Natural killer cell (primary cell): ENCODE results near the gene ARMC9. TPM values are rescaled to one million over a fixed set of nuclear protein-coding genes. Genes with fewer than 3 reads are reported as not detected.

Experiments used
- ATAC-seq, 3 donors: fragments of 150-1000 bp in 2 of 3; fragments of 200-7000 bp in 1 of 3; cut with Tn5 transposase; 1 replicate in 1 of 3; 2 replicates in 2 of 3; pipeline ENCODE4 v1.10.0; 2021; ENCODE audit warnings: mild to moderate bottlenecking in 2 of 3, moderate library complexity in 2 of 3
- DNase-seq, 2 donors: peaks; one replicate each; pipeline versions ENCODE4 v3.0.0 to v3.0.0-alpha.2; 2013 to 2021; ENCODE audit warnings: mixed read lengths in 1 of 2
- H3K27ac ChIP-seq: one replicate; pipeline ENCODE4 v1.5.1; 2013; ENCODE audit warnings: mild to moderate bottlenecking, low read length
- H3K27me3 ChIP-seq: one replicate; pipeline ENCODE4 v1.6.1; 2013; ENCODE audit warnings: low read length; ENCODE audit not compliant: control insufficient read depth, insufficient read depth
- H3K36me3 ChIP-seq: one replicate; pipeline ENCODE4 v1.6.1; 2013; ENCODE audit warnings: low read length; ENCODE audit not compliant: control insufficient read depth, insufficient read depth
- H3K4me1 ChIP-seq: one replicate; pipeline ENCODE4 v1.6.1; 2013; ENCODE audit warnings: low read length; ENCODE audit not compliant: control insufficient read depth, insufficient read depth
- H3K4me3 ChIP-seq: one replicate; pipeline ENCODE4 v1.5.1; 2013; ENCODE audit warnings: low read length
- H3K9me3 ChIP-seq: one replicate; pipeline ENCODE4 v1.6.1; 2013; ENCODE audit warnings: low read length; ENCODE audit not compliant: control insufficient read depth, insufficient read depth
- H3K27ac Mint-ChIP-seq, 2 donors: one replicate each; pipeline ENCODE4 v1.8.0; 2022; ENCODE audit warnings: mild to moderate bottlenecking in 2 of 2, mixed read lengths in 2 of 2, moderate library complexity in 1 of 2
- H3K27me3 Mint-ChIP-seq, 2 donors: one replicate each; pipeline ENCODE4 v1.8.0; 2022; ENCODE audit warnings: low read depth in 2 of 2, mixed read lengths in 2 of 2
- H3K36me3 Mint-ChIP-seq: one replicate; pipeline ENCODE4 v1.8.0; 2022; ENCODE audit warnings: mixed read lengths
- H3K4me1 Mint-ChIP-seq, 2 donors: one replicate each; pipeline ENCODE4 v1.8.0; 2022; ENCODE audit warnings: mixed read lengths in 2 of 2
- H3K4me3 Mint-ChIP-seq: one replicate; pipeline ENCODE4 v1.8.0; 2022; ENCODE audit warnings: mild to moderate bottlenecking, moderate library complexity, mixed read lengths
- H3K9me3 Mint-ChIP-seq, 2 donors: one replicate each; pipeline ENCODE4 v1.8.0; 2022; ENCODE audit warnings: mixed read lengths in 2 of 2
- CTCF ChIP-seq: fragments of 200-600 bp; IDR thresholded peaks from one replicate; pipeline ENCODE4 v1.8.0; 2022; ENCODE audit warnings: antibody characterized with exemption
- WGBS: methylation state at CpG from one replicate; pipeline ENCODE4 v1.1.7; 2013; ENCODE audit warnings: missing lambda C conversion rate; ENCODE audit not compliant: insufficient coverage; 5-methylcytosine and 5-hydroxymethylcytosine counted together
- intact Hi-C: fragments of 100-400 bp; cut with micrococcal nuclease; formaldehyde crosslinking; loops from one replicate; pipeline ENCODE4 v1.14.2; 2022
- total RNA-seq, 4 donors: library from RNA; stranded (reverse); fragments of 120-200 nt in 1 of 4; gene quantifications; one replicate each; pipeline versions ENCODE4 v1.2.3 to v1.2.4, GENCODE V29; 2013 to 2022

The ARMC9 gene
- total RNA-seq, 3 donors from 2014 or later (not counting 1 experiment from before 2014, with no cell fraction given), result 1.2 to 2.3 (median 2.0) TPM

GRCh38 chr2:231379266-231380215 is 181.1 kb downstream of the ARMC9 start:
- Histone ChIP-seq H3K4me3 (no peak overlapping the region), H3K36me3 (no peaks in the 10 kb centered on the region), H3K9me3 (no peaks in the 10 kb centered on the region), H3K27ac (no peak overlapping the region), H3K4me1 (peaks cover 26% of the 10 kb centered on the region), H3K27me3 (no peaks in the 10 kb centered on the region)
- DNase-seq, result no peak
- no peak for ATAC-seq
- Mint-ChIP-seq H3K36me3 (no peaks in the 10 kb centered on the region), H3K9me3 (no peaks in the 10 kb centered on the region), H3K27me3 (peaks cover 0 to 3% of the 10 kb centered on the region in 2 donors), H3K4me1 (peaks cover 12 to 25% of the 10 kb centered on the region in 2 donors), H3K4me3 (no peak overlapping the region), H3K27ac (peak overlapping the region; percentile 18 to 36)
- no peak for TF ChIP-seq CTCF
- 92% methylated on average over 21 of the region's 21 CpGs for WGBS
- intact Hi-C loops, result no loop called here

GRCh38 chr2:231380307-231380706 is 181.9 kb downstream of the ARMC9 start:
- H3K9me3 Mint-ChIP-seq, result no peaks in the 10 kb centered on the region
- H3K36me3 Mint-ChIP-seq, result no peaks in the 10 kb centered on the region
- 93% methylated on average over 10 of the region's 10 CpGs for WGBS
- peaks cover 19 to 33% of the 10 kb centered on the region in 2 donors for H3K4me1 Mint-ChIP-seq
- intact Hi-C loops, result no loop called here
- Histone ChIP-seq H3K27ac (no peak overlapping the region), H3K4me1 (peaks cover 29% of the 10 kb centered on the region), H3K9me3 (no peaks in the 10 kb centered on the region), H3K27me3 (no peaks in the 10 kb centered on the region), H3K36me3 (no peaks in the 10 kb centered on the region), H3K4me3 (no peak overlapping the region)
- ATAC-seq (no peak), DNase-seq (no peak)
- H3K4me3 Mint-ChIP-seq, result no peak overlapping the region
- peaks cover 0 to 3% of the 10 kb centered on the region in 2 donors for H3K27me3 Mint-ChIP-seq
- TF ChIP-seq CTCF, result no peak
- no peak overlapping the region for H3K27ac Mint-ChIP-seq

- peaks cover 0 to 3% of the 10 kb centered on the region in 2 donors for H3K27me3 Mint-ChIP-seq
- Histone ChIP-seq H3K9me3 (no peaks in the 10 kb centered on the region), H3K4me3 (no peak overlapping the region), H3K4me1 (peaks cover 38% of the 10 kb centered on the region), H3K36me3 (no peaks in the 10 kb centered on the region), H3K27me3 (no peaks in the 10 kb centered on the region), H3K27ac (no peak overlapping the region)
- WGBS, result 93% methylated on average over 5 of the region's 5 CpGs
- ATAC-seq (no peak), DNase-seq (no peak)
- H3K4me1 Mint-ChIP-seq, result peaks cover 28 to 41% of the 10 kb centered on the region in 2 donors
- intact Hi-C loops, result no loop called here
- no peak overlapping the region for H3K4me3 Mint-ChIP-seq
- H3K36me3 Mint-ChIP-seq, result no peaks in the 10 kb centered on the region
- peak overlapping the region; percentile 11 to 93 for H3K27ac Mint-ChIP-seq
- no peaks in the 10 kb centered on the region for H3K9me3 Mint-ChIP-seq
- TF ChIP-seq CTCF, result no peak
Observed at GRCh38 chr2:231380991-231381847, 182.8 kb downstream of the ARMC9 start.
